Measurements from ENCODE around the gene YPEL1. TPM values are rescaled to one million over a fixed set of nuclear protein-coding genes. Genes with fewer than 3 reads are reported as not detected.
"Not testable (repeated sequence)": the region's sequence is repeated elsewhere in the genome, so short reads cannot be mapped to it uniquely, and the experiment has no call there.

The YPEL1 gene
- total RNA-seq, 1 donor from 2014 or later: 3.0 TPM

- not testable (repeated sequence) for DNase-seq (ENCODE audit: low read depth)
Measured at GRCh38 chr22:21721195-21721852, 14.3 kb downstream of the YPEL1 start.

DNA sequence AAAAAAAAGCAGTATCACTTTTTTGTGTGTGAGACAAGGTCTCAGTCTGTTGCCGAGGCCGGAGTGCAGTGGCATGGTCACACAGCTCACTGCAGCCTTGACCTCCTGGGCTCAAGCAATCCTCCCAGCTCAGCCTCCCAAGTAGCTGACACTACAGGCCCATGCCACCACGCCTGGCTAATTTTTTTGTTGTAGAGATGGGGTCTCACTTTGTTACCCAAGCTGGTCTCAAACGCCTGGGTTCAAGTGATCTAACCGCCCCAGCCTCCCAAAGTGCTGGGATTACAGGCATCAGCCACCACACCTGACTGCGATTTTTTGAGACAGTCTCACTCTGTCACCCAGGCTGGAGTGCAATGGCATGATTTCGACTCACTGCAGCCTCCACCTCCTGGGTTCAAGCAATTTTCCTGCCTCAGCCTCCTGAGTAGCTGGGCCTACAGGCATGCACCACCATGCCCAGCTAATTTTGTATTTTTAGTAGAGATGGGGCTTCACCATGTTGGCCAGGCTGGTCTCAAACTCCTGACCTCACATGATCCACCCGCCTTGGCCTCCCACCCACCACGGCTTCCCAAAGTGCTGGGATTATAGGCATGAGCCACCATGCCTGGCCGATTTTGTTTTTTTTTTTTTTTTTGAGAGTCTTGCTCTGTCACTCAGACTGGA is 15.3 kb downstream of the YPEL1 start:
- DNase-seq (ENCODE audit: low read depth): not testable (repeated sequence)

DNA sequence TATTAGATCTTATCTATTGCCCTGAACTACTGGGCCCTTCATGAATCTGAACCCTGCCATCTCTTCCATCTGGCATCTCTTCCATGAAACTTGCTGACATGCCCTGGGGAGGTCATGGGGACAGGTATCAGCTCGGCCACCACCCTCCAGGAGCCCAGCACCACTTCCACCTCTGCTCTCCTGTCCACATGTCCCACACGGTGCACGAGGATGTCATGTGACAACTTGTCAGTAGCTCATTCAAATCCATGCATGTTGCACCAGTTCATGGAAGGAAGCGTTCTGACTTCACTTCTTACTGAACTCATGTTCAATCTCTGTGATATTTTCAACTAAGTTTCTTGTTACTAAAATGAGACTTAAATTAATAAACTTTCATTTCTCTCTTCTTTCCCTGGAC is 16.6 kb downstream of the YPEL1 start:
- no peak for DNase-seq (ENCODE audit: low read depth)

GRCh38 chr22:21718499-21718898 is 17.1 kb downstream of the YPEL1 start:
- DNase-seq (ENCODE audit: low read depth): no peak

DNA sequence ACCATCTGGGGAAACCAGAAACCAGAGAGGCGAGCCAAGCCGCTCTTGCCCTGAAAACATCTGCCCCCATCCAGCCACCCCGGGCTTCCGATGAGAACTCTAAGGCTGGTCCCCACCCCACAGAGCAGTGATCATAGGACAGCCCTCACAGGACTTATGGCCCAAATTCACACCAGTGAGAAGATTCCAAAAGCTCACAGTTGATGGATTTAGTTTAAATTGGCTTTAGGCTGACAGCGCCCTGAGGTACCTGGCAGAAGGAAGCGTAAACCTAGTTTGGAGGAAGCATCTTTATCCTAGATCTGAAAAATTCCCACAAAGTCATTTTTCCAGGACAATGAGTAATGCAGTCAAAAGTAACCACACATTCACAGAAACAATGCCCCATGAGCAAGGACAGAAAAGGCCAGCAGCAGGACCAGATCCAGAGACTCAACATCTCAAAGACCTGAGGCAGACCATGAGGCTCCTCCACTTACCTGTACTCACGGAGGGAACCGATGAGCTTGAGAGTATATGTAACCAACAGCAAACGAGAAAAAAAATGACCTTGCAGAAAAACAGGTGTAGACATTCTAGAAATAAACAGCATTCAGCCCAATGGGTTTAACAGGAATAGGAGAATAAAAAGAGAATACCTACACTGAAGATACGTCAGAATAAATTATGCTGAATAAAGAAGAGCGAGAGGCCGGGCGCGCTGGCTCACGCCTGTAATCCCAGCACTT is 19.0 kb downstream of the YPEL1 start:
- not testable (repeated sequence) for DNase-seq (ENCODE audit: low read depth)

- no peak for DNase-seq (ENCODE audit: low read depth)
Measured at GRCh38 chr22:21714786-21715185, 20.8 kb downstream of the YPEL1 start.

DNA sequence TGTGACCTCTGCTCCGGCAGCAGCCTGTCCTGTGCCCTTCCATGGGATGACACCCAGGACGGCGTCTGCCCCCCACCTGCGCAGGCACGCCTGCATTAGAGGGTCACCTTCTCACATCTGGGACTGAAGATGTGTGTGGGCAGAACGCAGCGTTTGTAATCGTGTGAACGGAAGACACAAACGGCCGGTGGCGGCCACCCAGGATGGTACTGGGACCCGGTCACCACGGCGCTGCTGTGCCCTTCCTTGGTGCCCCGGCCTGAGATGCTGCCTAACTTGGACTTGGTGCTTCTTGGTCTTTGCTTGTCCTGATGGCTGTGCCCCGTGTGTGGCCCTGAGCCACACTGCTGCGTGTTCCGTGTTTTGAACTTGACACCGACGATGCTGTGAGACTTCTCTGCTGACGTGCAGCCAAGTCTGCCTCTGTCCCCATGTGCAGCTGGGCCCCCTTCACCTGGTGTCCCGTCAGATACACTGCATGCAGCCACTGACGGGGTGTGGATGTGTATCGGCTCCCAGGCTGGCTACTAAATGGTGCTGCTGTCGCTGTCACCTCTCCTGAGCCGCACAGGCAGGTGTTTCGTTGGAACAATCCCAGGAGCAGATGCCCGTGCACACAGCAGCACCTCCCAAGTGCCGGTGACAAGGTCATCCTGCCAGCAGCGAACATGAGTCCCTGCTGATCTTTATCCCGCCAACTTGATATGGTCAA is 21.4 kb downstream of the YPEL1 start:
- DNase-seq (ENCODE audit: low read depth): no peak

DNA sequence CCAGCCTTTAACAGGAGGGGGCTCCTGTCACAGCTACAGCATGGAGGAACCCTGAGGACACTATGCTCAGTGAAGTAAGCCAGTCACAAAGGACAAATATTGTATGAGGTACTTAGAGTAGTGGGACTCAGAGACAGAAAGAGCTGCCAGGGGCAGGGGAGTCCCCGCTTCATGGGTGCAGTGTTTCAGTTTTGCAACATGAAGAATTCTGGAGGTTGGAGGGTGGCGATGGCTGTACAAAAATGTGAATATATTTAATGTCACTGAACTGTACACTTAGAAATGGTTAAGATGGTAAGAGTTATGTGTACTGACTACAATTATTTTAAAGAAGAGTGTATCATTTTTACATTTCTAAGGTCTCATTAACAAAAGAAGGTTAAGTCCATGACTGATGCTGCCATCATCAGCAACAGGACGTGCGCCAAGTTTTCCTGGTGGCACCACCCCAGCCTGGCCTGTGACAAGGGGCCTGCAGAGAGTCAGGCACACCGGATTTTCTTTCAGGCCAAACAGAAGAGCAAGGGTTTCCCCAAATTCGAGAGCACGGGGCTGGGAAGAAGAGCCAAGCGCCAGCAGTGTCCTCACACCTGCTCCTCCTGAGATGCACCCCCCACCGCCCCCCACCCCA is 22.1 kb downstream of the YPEL1 start:
- DNase-seq (ENCODE audit: low read depth): no peak

GRCh38 chr22:21712751-21713427 is 22.7 kb downstream of the YPEL1 start:
- peak; percentile 60 for DNase-seq (ENCODE audit: low read depth)

DNA sequence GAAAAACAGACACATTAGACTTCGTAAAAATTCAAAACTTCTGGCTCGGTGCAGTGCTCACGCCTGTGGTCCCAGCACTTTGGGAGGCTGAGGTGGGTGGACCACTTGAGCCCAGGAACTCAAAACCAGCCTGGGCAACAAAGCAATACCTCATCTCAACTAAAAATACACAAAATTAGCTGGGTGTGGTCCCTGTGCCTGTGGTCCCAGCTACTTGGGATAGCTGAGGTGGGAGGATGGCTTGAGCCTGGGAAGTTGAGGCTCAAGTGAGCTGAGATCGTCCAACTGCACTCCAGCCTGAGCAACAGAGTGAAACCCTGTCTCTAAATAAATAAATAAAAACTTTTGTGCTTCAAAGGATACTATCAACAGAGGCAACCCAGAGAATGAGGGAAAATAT is 23.7 kb downstream of the YPEL1 start:
- no peak for DNase-seq (ENCODE audit: low read depth)

DNA sequence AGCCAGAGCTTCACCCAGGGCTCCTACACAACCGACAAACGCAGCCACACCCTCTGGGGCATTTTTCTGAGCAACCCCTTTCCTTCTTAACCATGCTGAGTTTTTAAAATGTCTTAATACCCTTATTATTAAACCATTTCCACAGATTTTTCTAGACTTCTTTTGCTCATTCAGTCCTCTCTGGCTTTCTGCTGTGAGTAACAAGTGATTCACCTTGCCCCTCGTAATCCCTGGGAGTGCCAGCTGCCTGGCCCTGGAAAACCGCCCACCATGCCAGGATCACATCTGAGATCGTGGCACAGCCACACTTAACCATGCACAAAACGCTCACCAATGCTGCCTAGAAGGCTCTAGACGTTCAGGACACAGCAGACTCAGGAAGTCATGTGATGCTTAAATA is 25.4 kb downstream of the YPEL1 start:
- DNase-seq (ENCODE audit: low read depth): peak; percentile 39

DNA sequence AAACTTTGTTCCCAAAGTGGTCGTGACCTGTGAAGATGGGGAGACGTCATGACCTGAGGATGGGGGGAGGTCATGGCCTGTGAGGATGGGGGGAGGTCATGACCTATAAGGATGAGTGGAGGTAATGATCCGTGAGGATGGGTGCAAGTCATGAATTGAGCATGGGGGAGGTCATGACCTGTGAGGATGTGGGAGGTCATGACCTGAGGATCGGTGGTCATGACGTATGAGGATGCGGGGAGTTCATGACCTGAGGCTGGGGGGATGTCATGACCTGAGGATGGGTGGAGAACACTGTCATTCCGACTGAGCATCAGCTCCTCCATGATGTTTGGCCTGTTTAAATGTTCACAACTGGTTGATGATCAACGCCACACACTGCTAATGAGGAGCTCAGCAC is 25.9 kb downstream of the YPEL1 start:
- DNase-seq (ENCODE audit: low read depth): no peak

DNA sequence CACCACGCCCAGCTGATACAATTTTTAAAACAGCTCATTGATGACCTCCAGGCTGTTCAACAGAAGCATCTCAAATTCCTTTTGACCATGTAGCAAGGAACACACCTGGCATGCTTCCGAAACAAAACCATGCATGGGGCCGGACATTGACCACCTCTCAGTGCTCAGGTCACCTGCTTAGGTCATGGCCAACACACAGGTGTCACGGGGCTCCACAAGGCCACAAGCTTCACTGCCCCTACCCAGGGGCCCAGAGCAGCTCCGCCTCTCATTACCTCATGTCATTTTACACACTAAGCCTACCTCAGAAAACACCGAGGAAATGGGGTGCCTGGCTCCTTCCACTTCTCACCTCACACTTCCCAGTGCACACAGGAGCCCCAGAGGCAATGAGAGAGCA is 26.6 kb downstream of the YPEL1 start:
- DNase-seq (ENCODE audit: low read depth): no peak

DNA sequence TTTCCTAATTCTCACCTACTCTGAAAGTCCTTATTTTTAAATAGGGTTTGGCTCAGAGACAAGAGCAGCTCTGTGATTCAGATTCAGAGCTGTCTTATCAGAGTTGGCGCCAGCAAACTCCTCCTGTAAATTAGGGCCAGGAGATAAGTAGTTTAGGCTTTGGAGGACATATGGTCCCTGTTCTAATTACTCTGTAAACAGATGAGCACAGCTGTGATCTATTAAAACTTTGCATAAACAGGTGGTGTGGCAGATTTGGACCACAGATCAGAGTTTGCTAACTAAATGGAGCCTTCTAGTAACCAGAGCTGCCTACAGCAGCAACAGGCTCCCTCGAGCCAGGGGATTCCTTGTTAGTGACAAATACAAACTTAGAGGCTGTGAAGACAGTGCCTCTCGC is 27.9 kb downstream of the YPEL1 start:
- no peak for DNase-seq (ENCODE audit: low read depth)

GRCh38 chr22:21703684-21704316 is 31.8 kb downstream of the YPEL1 start:
- DNase-seq (ENCODE audit: low read depth): no peak

DNA sequence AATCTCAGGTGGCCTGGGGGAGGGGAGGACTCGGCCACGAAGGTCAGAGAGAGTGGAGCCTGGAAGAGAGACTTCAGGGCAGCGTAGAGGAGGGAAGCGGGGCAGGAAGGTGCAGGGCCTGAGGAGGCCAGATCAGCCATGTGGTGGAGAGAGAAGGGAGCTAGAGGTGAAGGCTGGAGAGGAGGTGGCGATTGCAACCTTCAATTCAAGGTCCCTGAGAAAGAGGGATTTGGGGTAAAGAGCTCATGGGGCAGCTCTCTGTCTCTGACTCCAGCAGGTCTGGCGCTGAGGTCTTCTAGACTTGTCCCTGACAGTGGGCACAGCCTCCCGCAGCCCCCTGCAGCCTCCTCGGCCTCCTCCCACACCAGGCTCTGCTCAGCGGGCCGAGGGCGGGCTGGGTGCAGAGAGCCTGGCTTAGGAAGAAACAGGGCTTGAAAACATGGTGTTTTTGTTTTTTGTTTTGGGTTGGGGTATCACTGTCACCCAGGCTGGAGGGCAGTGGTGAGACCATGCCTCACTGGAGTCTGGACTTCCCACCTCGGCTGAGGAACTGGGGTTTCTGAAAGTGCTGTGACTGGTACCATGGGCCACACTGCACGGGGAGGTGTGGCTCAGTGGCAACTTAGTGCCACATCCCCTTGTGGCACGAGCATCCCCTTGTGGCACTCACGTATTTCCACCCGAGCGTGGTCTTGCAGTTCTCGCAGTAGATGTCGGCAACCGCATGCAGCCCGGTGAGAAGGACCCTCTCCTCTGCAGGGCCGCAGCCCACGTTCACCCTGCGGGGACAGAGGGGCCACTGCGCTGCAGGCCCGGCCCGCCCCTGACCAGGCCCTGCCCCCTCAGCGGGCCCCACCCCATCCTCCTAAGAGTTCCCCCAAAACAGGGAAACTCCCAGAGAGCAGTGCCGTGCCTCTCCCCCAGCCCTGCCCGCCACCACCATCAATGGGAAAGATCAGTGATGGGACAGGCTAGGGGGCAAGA is 32.6 kb downstream of the YPEL1 start:
- no peak for DNase-seq (ENCODE audit: low read depth)

- no peak for DNase-seq (ENCODE audit: low read depth)
Measured at GRCh38 chr22:21702094-21702493, 33.5 kb downstream of the YPEL1 start.

GRCh38 chr22:21701384-21701971 is 34.1 kb downstream of the YPEL1 start:
- DNase-seq (ENCODE audit: low read depth): no peak

DNA sequence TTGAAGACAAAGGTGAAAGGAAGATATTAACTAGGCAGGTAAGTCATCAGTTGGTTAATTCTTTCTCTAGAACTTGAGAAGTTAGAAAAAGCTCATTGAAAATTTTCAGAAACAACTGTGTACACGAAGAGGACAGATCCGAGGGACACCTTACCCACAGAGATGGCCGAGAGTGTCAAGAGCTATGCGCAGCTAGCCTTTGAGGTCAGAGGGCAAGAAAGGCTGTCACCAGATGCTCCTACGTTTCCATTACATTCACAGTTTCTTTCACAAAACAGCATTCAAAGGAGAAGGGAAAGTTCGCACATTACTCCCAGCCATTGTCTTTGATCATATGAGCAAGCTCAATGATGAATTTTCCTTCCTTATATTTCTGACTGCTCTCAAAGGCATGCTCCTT is 34.8 kb downstream of the YPEL1 start:
- DNase-seq (ENCODE audit: low read depth): no peak

Data from renal cortical epithelial cell (primary cell).